Measurements from ENCODE around the gene CASP7.

CASP7 gene

GRCh38 chr10:113679463-113680189 is at the start of gene CASP7:
TSS of gene CASP7 (plus strand) at chr10:113679912. CDS start at chr10:113697494, 17,582 bp downstream.
- H3K36me3 Mint-ChIP-seq (ENCODE audit: low read depth), result peaks cover 23% of the 10 kb centered on the region
- H3K4me1 Mint-ChIP-seq (ENCODE audit: low read depth), result peaks cover 38% of the 10 kb centered on the region
- peak within 1 kb of the TSS; percentile 91 for H3K27ac Mint-ChIP-seq
- peak within 1 kb of the TSS; percentile 91 for H3K4me3 Mint-ChIP-seq
- H3K27me3 Mint-ChIP-seq (ENCODE audit: low read depth), result peaks cover 11% of the 10 kb centered on the region
- H3K9me3 Mint-ChIP-seq, result peaks cover 10% of the 10 kb centered on the region

DNA sequence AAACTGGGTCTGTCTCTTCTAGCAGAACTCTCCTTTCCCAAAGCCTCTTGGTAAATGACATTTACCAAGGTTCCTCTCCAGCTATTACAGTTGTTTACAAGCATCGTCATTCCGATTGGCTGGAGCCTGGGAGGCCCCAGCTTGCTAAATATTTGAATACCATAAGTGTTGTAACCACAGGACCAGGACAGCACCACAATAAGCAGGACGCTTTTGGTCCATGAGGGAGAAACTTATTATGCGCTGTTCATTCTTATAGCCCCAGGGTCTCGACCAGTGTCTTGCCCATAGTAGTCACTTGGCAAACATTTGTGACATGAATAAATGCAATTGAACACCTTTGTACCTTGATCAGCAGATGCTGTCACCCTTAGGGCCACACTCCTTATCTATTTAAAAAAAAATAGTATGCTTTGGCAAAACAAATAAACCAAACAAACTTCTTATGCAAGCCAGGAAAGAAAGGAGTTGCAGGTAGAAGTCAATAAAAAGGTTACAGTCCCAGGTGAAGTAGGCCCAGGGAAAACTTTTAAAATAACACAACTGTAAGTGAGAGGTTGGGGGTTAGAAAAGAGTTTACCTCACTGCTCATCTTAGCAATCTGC is 48.7 kb upstream of the CASP7 start:
- no peaks in the 10 kb centered on the region for H3K4me1 Mint-ChIP-seq (ENCODE audit: low read depth)
- no peak overlapping the region for H3K27ac Mint-ChIP-seq
- peaks cover 9% of the 10 kb centered on the region for H3K27me3 Mint-ChIP-seq (ENCODE audit: low read depth)
- no peaks in the 10 kb centered on the region for H3K9me3 Mint-ChIP-seq
- no peak overlapping the region for H3K4me3 Mint-ChIP-seq
- H3K36me3 Mint-ChIP-seq (ENCODE audit: low read depth), result no peaks in the 10 kb centered on the region

- H3K4me1 Mint-ChIP-seq (ENCODE audit: low read depth), result no peaks in the 10 kb centered on the region
- peaks cover 9% of the 10 kb centered on the region for H3K27me3 Mint-ChIP-seq (ENCODE audit: low read depth)
- H3K4me3 Mint-ChIP-seq, result no peak overlapping the region
These were observed 47.9 kb upstream of the CASP7 start for GRCh38 chr10:113631684-113632367.

DNA sequence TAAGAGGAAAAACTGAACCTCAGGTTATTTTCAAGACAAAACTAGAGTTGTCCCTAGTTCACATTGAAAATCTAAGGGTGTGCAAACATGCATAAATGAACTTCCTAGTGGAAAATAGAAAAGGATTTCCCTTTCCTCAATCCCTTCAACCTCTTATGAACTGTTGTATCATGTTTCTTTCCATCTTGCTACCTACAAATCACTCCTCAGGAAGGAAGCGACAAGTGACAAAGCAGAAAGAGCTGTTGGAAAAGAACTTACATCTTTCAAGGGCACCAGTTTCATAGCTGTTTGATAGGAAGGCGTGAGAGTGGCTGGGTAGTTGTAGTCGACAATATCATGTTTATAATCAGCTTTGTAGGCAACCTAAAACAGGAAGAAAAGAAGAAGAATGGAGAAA is 39.7 kb upstream of the CASP7 start:
- H3K27me3 Mint-ChIP-seq (ENCODE audit: low read depth), result peaks cover 26% of the 10 kb centered on the region
- no peaks in the 10 kb centered on the region for H3K36me3 Mint-ChIP-seq (ENCODE audit: low read depth)

More at GRCh38 chr10:113631684-113632367, 47.9 kb upstream of the CASP7 start:
- Mint-ChIP-seq H3K9me3 (no peaks in the 10 kb centered on the region), H3K36me3 (ENCODE audit: low read depth) (no peaks in the 10 kb centered on the region), H3K27ac (no peak overlapping the region)

DNA sequence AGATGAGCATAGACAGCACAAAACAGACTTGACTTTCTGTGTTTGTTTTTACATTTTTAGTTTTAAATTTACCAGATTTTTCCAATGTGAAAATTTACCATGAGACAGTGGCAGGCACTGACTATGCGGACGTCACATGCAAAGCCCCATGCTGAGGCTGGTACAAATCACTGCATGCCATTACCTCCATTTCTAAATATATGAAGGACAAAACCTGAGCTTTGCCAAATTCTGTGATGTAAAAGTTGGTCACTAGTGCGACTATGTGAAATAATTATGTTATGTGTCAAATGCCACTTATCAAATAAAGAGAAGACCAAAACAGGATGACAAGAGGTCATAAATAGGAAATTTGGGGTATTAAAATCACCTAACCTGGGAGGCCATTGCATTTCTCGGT is 38.0 kb upstream of the CASP7 start:
- H3K27ac Mint-ChIP-seq, result no peak overlapping the region
- H3K27me3 Mint-ChIP-seq (ENCODE audit: low read depth), result peaks cover 26% of the 10 kb centered on the region
- H3K4me3 Mint-ChIP-seq, result no peak overlapping the region
- H3K9me3 Mint-ChIP-seq, result no peaks in the 10 kb centered on the region
- H3K4me1 Mint-ChIP-seq (ENCODE audit: low read depth), result no peaks in the 10 kb centered on the region
- no peaks in the 10 kb centered on the region for H3K36me3 Mint-ChIP-seq (ENCODE audit: low read depth)

More for the DNA sequence above, 39.7 kb upstream of the CASP7 start:
- H3K9me3 Mint-ChIP-seq, result no peaks in the 10 kb centered on the region
- no peak overlapping the region for H3K27ac Mint-ChIP-seq
- no peak overlapping the region for H3K4me3 Mint-ChIP-seq
- H3K4me1 Mint-ChIP-seq (ENCODE audit: low read depth), result no peaks in the 10 kb centered on the region

- peaks cover 22% of the 10 kb centered on the region for H3K27me3 Mint-ChIP-seq (ENCODE audit: low read depth)
- H3K9me3 Mint-ChIP-seq, result no peaks in the 10 kb centered on the region
- H3K4me3 Mint-ChIP-seq, result no peak overlapping the region
- H3K36me3 Mint-ChIP-seq (ENCODE audit: low read depth), result no peaks in the 10 kb centered on the region
- no peak overlapping the region for H3K27ac Mint-ChIP-seq
- H3K4me1 Mint-ChIP-seq (ENCODE audit: low read depth), result no peaks in the 10 kb centered on the region
These were observed 36.5 kb upstream of the CASP7 start for GRCh38 chr10:113643183-113643582.

DNA sequence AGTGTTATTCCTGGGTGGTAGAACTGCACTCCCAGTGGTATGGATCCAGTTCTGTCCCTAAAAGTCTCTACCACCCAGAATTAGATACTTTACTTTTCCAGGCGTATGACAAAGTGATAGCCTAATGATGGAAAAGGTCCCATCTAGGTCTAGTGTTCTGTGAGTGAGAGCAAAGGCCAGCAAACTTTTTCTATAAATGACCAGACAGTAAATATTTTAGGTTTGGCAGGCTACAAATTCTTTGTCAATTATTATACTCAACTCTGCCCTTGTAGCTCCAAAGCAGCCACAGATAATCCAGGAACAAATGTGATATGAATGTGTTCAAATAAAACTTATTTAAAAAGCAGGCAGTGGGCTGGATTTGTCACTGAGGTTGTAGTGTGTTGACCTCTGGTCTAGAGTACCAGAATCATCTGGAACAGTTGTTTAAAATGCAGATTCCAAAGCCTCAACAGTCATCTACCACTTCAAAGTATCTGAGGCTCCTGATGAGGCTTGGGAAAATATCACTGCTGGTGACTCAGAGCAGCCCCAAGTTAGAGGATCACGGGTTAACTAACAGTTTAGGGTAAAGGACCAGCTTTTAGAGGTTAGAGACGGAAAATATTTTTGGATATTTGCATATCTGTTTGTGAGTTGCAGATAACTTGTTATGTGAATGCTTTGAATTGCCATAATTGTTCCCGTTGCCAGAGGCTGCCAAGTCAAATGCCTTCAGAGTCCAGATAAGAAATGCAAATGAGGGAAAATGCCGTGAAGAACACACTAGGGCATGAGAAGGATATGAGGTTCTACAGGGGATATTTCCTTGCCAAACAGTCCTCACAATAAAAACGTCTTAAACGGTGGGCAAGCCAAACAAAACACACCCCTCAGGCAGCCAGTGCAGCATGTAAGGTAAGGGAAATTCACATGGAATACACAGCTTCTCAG is 35.3 kb upstream of the CASP7 start:
- Mint-ChIP-seq H3K4me1 (ENCODE audit: low read depth) (no peaks in the 10 kb centered on the region), H3K27me3 (ENCODE audit: low read depth) (peaks cover 26% of the 10 kb centered on the region), H3K27ac (no peak overlapping the region), H3K4me3 (no peak overlapping the region), H3K36me3 (ENCODE audit: low read depth) (no peaks in the 10 kb centered on the region), H3K9me3 (no peaks in the 10 kb centered on the region)

DNA sequence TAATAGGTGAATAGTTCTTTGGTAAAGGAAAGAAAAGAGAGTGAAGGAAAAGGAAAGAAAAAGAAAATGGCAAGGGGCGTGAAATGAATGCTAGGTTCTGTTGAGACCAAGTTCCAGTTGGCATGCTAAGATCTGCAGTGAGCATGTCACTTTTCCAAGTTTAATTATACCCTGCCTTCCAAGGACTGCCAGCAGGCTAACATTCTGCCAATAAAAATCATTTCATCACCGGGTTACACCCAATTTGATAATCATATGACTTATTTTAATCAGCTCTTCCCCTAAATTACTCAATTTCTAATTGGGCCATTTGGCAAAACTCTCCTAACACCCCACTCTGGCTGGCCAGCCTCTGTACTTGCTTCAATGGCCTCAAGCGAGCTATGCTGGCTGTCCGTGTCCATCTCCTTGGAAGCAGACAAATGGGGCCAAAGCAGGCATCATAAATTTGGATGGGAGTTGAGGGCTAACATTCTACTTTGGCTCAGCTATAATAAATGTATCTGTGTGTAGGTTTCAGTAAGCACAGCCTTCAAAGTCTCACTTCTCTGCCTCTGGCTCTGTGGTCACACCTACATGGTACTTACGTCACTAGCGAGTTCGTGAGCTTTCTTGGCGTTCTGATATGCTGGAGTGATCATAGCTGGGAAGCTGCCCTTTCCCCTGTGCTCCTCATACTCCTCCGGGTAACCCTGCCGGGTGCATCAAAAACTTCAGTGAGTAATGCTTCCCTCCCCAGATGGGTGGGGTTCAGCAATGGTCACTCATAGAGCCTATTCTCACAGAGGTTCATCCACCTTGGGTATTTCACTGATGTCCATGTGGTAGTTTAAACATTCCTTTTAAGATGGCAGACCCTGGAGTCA is 33.1 kb upstream of the CASP7 start:
- Mint-ChIP-seq H3K36me3 (ENCODE audit: low read depth) (no peaks in the 10 kb centered on the region), H3K27me3 (ENCODE audit: low read depth) (peaks cover 11% of the 10 kb centered on the region), H3K4me1 (ENCODE audit: low read depth) (no peaks in the 10 kb centered on the region), H3K9me3 (no peaks in the 10 kb centered on the region), H3K27ac (no peak overlapping the region), H3K4me3 (no peak overlapping the region)

DNA sequence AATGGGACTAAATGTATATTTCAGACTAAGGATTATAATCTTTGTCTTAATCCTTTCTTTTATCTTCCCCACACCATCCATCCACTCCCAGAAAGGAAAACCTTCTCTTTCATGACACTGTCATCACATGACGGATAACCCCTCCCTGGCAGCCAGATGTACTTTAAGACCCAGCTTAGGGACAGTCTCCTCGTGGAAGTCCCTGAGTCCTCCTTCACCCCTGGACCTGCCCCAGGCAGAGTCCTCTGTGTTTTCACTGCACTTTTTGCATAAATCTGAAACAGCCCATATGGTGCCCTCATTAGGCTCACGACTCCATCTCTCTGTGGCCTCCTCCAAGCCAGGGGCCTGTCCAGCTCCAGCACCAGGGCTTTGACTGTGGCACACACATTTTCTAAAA is 31.9 kb upstream of the CASP7 start:
- Mint-ChIP-seq H3K4me3 (no peak overlapping the region), H3K9me3 (no peaks in the 10 kb centered on the region), H3K4me1 (ENCODE audit: low read depth) (no peaks in the 10 kb centered on the region), H3K27me3 (ENCODE audit: low read depth) (peaks cover 8% of the 10 kb centered on the region), H3K36me3 (ENCODE audit: low read depth) (no peaks in the 10 kb centered on the region), H3K27ac (no peak overlapping the region)

GRCh38 chr10:113648478-113648877 is 31.2 kb upstream of the CASP7 start:
- Mint-ChIP-seq H3K4me1 (ENCODE audit: low read depth) (no peaks in the 10 kb centered on the region), H3K36me3 (ENCODE audit: low read depth) (no peaks in the 10 kb centered on the region), H3K4me3 (no peak overlapping the region), H3K9me3 (no peaks in the 10 kb centered on the region), H3K27ac (no peak overlapping the region), H3K27me3 (ENCODE audit: low read depth) (peaks cover 11% of the 10 kb centered on the region)

DNA sequence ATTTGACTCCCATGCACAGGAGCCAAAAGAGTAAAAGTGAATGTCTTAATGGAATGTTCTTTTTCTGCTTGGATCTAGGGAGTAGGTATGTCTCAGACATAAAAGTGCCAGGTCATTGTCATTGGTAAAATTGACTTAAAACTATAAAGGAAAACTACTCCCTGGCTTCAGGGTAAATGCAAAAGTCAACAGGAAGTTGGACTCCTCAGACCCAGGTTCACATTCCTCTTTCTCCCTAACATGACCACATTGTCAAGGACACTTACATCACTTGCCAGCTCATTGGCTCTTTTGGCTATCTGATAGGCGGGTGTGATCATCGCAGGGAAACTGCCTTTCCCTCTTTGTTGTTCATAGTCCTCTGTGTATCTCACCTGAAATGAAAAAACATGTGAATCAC is 29.5 kb upstream of the CASP7 start:
- no peaks in the 10 kb centered on the region for H3K4me1 Mint-ChIP-seq (ENCODE audit: low read depth)
- H3K9me3 Mint-ChIP-seq, result no peaks in the 10 kb centered on the region
- no peaks in the 10 kb centered on the region for H3K36me3 Mint-ChIP-seq (ENCODE audit: low read depth)
- H3K27me3 Mint-ChIP-seq (ENCODE audit: low read depth), result peaks cover 25% of the 10 kb centered on the region
- no peak overlapping the region for H3K27ac Mint-ChIP-seq
- no peak overlapping the region for H3K4me3 Mint-ChIP-seq

DNA sequence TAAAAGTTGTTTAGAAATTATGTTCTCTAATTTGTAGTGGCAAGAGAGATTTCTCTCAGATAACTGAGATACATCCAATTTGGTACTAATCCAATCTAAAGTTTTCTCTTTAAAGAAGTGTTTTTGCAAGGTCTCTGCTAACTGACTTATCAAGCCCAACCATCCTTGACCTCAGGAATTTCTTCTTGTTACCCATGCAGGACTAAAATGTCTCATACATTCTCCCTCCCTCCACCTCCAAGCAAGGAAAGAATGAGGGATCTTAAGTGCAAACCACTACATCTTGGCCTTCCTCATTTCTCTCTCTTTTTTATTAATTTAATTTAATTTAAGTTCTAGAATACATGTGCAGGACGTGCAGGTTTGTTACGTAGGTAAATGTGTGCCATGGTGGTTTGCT is 28.7 kb upstream of the CASP7 start:
- H3K9me3 Mint-ChIP-seq, result no peaks in the 10 kb centered on the region
- no peaks in the 10 kb centered on the region for H3K36me3 Mint-ChIP-seq (ENCODE audit: low read depth)
- H3K27me3 Mint-ChIP-seq (ENCODE audit: low read depth), result peaks cover 25% of the 10 kb centered on the region
- no peak overlapping the region for H3K27ac Mint-ChIP-seq
- H3K4me3 Mint-ChIP-seq, result no peak overlapping the region
- no peaks in the 10 kb centered on the region for H3K4me1 Mint-ChIP-seq (ENCODE audit: low read depth)

GRCh38 chr10:113651898-113652297 is 27.8 kb upstream of the CASP7 start:
- Mint-ChIP-seq H3K4me1 (ENCODE audit: low read depth) (no peaks in the 10 kb centered on the region), H3K27ac (no peak overlapping the region), H3K27me3 (ENCODE audit: low read depth) (peaks cover 25% of the 10 kb centered on the region), H3K36me3 (ENCODE audit: low read depth) (no peaks in the 10 kb centered on the region), H3K4me3 (no peak overlapping the region), H3K9me3 (no peaks in the 10 kb centered on the region)
